NCI-H748 (cell line): ENCODE measurements around the gene SLC36A3.
"Not testable (repeated sequence)": the region's sequence is repeated elsewhere in the genome, so short reads cannot be mapped to it uniquely, and the experiment has no call there.

Source experiments
- DNase-seq: peaks from one replicate; lab custom pipeline; 2025; ENCODE audit not compliant: unreplicated experiment; lab: John Stamatoyannopoulos, UW

Gene SLC36A3

DNA sequence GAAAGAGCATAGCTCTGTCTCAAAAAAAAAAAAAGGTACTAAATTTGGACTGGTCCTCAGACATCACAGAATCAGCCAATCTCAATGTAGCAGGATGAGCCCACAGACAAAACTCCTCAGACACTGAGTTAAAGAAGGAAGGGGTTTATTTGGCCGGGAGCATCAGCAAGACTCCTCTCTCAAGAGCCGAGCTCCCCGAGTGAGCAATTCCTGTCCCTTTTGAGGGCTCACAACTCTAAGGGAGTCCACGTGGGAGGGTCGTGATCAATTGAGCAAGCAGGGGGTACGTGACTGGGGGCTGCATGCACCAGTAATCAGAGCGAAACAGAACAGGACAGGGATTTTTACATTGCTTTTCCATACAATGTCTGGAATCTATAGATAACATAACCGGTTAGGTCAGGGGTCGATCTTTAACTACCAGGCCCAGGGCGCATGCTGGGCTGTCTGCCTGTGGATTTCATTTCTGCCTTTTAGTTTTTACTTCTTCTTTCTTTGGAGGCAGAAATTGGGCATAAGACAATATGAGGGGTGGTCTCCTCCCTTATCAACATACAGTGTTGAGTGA lies 63.2 kb downstream of the SLC36A3 start:
- DNase-seq = not testable (repeated sequence)

- DNase-seq = peak; percentile 49
Measured at GRCh38 chr5:151239237-151239861, 64.2 kb downstream of the SLC36A3 start.

DNA sequence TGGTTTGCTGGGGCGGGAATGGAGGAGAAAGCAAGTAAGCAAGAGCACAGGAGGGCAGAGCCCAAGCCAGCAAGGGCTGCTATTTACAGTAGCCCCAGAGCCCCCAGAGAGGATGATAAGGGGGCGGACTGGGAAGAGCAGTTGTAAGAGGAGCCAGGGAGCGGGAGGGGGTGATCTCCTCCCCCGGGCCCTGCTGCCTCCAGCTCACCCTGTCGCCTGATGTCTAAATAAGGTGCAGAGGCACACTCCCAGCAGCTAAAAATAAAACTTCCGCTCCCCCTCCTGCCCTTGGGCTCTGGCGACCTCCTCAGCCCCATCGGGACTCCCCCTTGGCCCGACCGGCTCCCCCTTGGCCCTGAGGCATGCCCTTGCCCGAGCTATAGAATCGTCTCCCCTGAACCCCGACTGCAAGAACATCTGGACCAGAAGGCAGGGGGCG lies 65.2 kb downstream of the SLC36A3 start:
- no peak for DNase-seq

DNA sequence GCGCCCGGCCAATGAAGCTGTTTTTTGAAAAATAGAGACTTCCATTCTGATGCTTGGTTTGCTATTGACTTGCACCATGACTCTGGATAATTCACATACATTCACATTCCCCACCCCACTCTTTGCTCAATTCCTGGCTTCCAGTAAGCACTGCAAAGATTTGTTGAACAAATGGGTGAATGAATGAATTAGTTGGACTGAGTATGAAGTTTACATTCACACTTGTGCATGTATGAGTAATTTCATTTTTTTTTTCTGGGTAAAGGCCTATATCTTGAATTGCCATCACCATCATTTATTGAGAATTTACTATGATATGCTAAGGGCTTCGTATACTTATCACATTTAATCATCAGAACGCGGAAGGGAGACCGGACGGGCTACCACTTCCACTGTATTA lies 65.9 kb downstream of the SLC36A3 start:
- no peak for DNase-seq

DNA sequence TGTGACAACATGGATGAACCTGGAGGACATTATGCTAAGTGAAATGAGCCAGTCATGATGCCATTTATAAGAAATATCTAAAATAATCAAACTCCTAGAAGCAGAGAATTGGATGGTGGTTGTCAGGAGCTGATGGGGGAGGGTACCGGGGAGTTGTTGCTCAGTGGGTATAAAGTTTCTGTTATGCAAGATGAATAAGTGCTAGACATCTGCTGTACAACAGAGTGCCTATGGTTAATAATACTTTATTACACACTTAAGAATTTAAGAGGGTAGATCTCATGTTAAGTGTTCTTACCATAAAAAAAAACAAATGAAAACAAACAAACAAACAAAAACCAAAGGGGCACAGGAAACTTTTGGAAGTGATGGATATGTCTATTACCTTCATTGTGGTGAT lies 66.7 kb downstream of the SLC36A3 start:
- no peak for DNase-seq

DNA sequence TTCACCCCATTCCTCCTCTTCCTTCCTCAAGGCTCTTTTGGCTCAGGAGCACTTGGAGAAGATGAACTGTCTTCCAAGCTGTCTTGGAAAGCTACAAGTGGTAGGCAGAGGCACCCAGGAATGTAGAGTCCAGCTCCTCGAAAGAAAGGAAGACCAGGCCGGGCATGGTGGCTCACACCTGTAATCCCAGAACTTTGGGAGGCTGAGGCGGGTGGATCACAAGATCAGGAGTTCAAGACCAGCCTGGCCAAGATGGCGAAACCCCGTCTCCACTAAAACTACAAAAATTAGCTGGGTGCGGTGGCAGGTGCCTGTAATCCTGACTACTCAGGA lies 68.4 kb downstream of the SLC36A3 start:
- DNase-seq = not testable (repeated sequence)

DNA sequence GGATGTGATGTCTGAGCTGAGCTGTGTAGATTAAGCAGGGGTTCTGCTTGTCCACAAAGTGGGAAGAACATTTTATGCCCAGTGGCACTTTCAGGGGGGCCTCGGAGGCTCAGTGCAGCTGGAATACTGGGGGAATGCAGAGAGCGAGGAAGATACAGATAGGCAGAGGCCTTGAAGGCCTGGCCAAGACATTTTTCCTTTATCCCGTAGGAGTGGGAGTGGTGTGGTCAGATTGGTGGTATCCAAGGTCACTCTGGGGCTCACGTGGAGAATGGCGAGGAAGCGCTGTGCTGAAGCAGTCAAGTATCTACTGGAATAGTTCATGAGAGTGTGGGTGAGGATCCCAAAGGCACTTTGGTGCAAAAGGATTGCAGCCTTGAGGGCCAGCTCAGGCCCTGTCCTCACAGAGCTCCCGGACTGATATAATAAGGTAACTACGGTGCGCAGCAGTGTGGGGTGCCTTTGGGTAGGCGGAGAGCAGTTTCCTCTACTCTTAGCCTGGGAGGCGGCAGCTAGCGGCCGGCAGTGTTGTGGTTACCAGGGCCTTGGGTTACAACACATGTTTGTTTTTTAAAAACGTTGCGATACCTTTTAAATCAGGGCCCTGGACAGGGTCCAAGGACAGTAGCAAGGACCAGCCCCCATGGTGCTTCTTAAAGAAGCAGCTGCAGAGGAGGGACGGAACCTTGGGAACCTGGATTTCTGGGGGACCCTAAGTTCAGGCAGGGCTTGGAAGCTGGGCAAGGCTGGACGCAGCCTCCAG lies 68.9 kb downstream of the SLC36A3 start:
- DNase-seq = peak; percentile 14

GRCh38 chr5:151233616-151234085 lies 69.9 kb downstream of the SLC36A3 start:
- no peak for DNase-seq

DNA sequence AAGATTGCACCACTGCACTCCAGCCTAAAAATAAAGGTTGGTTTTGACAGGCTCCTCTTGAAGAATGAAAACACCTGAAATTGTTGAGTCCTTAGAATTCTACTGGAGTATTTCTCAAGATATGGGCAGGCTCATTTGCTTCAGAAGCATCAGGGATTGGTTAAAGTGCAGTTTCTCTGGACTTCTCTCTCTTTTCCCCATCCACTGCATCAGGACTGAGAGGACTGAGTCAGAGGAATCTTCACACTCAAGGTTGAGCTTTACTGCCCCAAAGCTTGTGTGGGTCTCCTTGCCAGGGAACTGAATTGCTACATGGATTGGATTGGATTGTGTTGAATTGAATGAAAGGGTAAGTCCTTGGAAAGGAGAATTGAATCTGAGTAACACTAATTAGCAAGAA lies 72.2 kb downstream of the SLC36A3 start:
- DNase-seq = no peak

DNA sequence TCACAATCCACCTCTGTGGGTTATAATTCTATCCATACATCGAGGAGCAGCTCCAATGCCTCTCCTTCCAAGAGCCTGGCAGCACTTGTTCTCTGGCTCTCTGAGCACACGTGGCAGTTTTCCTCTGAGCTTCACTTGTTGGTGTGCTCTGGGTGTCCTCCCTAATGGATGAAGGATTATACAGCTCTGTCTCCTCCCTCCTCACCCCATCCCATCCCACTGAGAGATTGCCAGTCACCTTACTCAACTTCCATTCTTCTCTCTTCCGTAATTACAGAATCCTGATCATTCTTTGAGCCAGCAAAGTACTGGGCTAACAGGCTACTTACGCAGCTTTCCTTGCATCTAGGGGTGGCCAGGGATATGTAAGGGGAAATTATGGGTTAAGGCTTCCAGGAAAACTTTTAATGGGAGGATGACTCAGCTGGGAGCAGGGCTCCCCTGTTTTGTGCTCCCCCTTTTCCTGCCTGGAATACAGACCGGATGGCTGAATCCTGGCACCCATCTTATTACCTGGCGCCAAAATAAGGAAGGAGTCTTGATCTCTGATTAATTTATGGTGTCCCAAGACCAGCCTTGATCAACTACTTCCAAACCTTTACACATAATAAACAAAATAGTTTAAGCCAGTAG lies 73.4 kb downstream of the SLC36A3 start:
- DNase-seq = no peak

DNA sequence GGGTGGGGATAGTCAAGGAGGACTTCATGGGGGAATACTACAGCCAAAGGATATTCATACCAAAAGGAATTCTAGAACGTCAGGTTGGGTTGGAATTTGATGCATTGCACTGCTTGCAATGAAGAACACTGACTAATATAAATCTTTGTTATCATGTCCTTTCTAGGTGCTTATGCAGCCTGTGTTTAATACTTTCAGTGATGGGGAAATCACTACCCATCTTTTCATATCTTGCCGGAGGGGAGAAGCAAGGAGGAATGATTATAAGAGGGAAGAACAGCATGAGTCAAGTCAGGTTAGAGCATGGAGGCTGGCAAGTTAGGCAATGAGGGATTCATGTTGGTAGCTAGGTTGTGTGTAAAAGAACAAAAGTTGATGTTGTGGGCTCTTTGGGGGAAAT lies 74.6 kb downstream of the SLC36A3 start:
- DNase-seq = no peak

- no peak for DNase-seq
Measured at GRCh38 chr5:151227918-151228447, 75.6 kb downstream of the SLC36A3 start.
